CD4-positive, alpha-beta T cell treated with Interleukin-4 for 4 hours (primary cell): Measurements from ENCODE around the gene ADIRF.
"Not testable (repeated sequence)": the region's sequence is repeated elsewhere in the genome, so short reads cannot be mapped to it uniquely, and the experiment has no call there.

Experiments used
- DNase-seq: peaks from one replicate; pipeline ENCODE4 v3.0.0-alpha.2; 2020

The ADIRF gene

GRCh38 chr10:86961481-86962091, 6.7 kb upstream of the ADIRF start:
- no peak for DNase-seq

DNA sequence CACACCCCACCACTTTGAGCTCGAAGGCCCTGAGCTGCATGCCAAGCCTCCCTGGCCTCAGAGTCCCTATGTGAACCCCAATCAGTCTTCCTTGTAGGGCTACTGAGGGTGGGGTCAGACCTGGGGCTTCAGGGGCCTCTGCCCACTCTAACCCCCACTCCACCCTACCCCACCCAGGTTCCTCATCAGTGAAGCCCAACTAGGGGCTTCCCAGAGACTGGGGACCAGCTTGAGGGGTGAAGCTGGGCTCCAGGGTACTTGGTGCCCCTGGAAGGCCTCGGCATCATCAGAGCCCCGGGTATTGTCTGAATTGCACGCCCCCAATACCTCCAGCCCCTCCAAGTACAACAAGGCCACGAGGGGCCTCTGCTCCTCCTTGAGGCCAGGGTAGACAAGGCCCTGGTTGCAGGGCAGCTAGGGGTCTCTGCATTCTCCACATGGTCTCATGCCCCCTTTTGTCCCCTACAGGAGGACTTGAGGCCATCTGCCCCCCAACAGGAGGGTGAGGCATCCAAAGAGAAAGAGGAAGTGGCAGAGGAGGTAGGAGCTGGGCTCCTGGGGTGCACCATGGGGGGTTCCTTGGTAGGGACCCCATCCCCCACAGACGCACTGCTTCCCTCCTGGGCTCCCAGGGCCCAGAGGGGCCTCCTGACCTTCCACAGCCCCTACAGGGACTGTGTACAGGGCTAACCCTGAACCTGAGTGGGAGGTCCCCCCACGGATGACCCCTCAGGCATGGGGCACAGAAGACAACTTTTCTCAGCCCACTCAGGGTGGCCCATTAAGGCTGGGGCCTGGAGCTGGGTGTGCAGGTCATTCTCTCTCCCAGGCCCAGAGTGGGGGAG, 5.9 kb upstream of the ADIRF start:
- no peak for DNase-seq

GRCh38 chr10:86962981-86963310, 5.3 kb upstream of the ADIRF start:
- no peak for DNase-seq

GRCh38 chr10:86963341-86963919, 4.9 kb upstream of the ADIRF start:
- DNase-seq: no peak

DNA sequence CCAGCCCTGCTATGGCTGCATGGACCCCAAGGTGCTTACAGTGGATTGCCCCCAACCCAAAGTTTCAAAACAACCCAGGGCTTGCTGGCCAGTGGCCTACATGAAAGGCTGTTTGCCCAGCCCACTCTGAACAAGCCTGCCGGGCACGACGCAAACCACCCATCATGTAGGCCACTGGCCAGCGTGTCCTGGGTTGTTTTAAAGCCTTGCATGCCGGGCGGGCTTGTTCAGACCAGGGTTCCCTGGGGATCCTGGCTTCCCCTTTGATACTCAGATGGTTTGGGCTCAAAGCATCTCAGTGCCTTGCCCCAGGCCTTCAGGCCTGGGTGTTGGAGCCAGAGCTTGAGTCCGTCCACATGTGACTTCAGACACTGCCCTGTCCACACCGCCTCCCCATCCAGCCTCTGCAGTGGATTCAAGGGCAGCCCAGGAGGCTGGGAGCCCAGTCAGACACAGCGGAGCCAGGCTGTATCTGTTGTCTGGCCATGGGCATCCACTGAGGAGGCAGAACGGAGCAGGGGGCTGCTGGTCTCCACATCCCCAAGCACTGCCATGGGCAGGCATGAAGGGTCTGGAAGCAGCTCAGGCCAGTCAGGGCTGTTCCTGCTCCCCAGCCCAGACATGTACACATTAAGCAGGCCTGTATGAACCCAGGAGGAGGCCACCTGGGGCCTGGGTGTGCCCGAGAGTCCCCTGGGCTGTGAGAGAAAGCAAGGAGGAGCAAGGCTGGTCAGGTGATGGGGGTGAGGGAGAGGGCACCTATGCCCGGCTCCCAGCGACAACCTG, 4.0 kb upstream of the ADIRF start:
- no peak for DNase-seq

- no peak for DNase-seq
These were observed 3.5 kb upstream of the ADIRF start for GRCh38 chr10:86964847-86965190.

DNA sequence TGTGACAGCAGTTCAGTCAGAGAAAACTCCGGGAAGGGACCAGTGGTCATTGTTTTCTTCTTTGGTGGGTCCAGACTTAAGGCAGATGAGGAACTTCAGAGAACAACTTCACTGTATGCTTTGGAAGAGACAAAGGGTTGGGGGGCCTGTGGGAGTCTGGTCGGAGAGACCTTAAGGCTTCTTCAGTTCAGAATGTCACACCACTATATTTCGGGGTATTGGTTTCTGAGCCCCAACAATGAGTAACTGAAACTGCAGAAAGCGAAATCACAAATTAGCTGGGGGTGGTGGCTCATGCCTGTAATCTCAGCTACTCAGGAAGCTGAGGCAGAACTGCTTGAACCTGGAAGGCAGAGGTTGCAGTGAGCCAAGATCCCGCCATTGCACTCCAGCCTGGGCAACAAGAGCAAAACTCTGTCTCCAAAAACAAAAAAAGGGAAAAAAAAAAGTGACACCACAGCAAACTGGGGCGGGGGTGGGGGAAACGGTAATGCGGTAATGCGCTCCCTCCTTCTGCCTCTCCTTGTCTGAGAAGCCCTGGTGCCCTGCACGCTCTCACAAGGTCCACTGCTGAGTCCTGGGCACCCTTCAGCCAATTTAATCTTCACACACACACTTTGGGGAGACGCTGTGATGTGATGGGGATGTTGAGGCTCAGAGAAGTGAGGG, 2.2 kb upstream of the ADIRF start:
- no peak for DNase-seq

DNA sequence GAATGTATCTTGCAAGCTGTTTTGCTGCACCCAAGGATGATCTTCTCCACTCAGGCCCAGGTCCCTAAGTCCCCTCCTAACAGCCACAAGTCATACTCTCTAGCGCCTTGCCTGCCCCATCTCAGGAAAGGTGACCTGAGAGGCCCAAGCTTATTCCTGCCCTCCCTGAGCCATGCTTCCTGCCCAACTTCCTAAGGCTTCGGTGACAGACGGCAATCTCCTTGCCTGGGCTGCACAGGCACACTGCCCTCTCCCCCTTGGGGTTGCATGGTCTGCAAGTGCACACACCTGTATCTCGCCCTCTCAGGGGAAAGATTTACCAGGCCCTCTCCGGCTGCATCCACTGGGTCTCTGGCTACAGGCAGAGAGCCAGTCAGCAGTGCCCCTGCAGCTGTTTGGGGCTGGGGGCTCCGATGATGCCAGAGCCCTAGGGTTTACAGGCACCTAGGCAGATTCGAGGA, 771 bp upstream of the ADIRF start:
- no peak for DNase-seq

DNA sequence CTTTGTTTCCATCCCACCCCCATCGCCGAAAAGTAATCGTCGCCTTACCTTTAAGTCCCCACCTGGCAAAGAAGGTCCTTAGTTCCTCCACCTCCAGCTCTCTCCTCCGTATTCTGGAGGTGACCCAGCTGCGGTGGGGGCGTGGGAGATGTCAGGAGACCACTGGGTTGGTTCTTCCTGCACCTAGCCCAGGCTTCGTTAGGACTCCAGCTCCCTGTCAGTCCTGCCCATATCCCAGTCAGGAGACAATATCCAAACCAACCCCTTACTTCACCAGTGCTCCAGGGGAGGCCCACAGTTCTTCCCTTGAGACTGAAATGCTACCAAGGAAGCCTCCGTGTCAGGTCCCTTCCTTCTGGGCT, 693 bp downstream of the ADIRF start:
- DNase-seq: no peak

DNA sequence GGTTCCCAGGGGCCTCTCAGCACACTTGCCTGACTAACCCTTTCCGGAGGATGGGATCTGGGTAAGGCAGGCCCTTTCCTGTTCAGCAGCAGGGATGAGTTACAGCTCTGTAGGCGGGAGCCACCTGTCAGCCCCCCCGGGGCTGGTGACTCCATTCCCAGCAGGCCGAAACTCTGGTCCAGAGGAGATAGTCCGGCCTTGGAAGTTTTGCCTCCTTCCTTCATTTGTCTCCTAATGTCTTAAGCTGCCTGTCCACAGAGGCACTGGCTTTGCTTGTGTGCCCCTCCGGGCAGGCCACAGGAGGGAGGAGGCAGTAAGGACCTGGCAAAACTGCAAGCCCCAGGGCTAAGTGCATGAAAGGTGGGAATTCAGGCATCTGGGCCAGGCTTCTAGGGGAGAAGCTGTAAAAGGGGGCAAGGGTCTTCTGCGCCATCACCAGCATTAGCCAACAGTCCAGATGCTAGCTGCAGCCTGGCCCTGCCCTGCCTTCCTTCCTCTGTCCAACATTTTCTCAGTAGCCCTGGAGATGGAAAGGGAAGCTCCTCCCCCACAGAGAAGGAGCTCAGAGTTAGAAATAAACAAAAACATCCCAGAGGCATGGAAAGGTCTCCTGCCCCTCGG, 1.2 kb downstream of the ADIRF start:
- no peak for DNase-seq

DNA sequence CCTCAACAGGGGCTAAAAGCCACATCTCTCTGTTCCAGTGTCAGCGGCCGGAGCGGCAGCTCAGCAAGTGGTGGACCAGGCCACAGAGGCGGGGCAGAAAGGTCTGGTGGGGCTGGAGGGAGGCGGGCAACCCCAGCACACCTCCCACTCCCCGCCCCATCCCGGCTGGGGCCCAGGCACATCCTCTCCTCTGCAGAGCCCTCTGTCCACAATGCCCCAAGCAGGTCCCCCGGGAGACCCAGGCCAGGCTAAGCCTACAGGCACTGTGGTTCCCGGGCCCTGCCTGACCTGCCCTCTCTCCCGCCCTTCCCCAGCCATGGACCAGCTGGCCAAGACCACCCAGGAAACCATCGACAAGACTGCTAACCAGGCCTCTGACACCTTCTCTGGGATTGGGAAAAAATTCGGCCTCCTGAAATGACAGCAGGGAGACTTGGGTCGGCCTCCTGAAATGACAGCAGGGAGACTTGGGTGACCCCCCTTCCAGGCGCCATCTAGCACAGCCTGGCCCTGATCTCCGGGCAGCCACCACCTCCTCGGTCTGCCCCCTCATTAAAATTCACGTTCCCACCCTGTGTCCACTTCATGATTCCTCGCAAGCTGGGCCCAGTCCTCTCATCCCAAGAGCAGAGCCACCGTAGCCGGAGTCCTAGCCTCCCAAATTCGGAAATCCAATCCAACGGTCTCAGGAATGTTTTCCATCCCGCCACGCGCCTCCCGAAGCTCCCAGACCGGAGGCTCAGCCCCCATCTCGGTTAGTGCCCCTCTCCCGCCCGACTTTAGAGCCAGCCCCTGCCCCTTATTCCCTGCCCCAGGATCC, 2.1 kb downstream of the ADIRF start:
- DNase-seq: no peak

DNA sequence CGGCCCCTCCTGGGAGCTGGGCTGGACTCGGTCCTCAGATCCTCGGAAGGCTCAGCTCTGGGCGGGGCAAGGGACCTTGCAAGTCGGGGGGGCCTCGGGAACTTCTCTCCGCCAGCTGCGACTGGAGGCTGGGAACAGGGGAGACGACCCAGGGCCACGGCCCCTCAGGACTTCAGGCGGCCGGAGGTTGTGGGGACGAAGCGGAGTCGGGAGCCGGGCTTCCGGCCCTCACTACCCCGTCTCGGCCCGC, 2.6 kb downstream of the ADIRF start:
- DNase-seq: no peak

GRCh38 chr10:86971232-86971991, 3.1 kb downstream of the ADIRF start:
- peak; percentile 90 for DNase-seq

GRCh38 chr10:86972613-86973380, 4.5 kb downstream of the ADIRF start:
- DNase-seq: no peak

- DNase-seq: no peak
These were observed 6.2 kb downstream of the ADIRF start for GRCh38 chr10:86974484-86974883.

- DNase-seq: no peak
These were observed 8.2 kb downstream of the ADIRF start for GRCh38 chr10:86976362-86977056.

GRCh38 chr10:86978457-86978856, 10.2 kb downstream of the ADIRF start:
- DNase-seq: not testable (repeated sequence)

DNA sequence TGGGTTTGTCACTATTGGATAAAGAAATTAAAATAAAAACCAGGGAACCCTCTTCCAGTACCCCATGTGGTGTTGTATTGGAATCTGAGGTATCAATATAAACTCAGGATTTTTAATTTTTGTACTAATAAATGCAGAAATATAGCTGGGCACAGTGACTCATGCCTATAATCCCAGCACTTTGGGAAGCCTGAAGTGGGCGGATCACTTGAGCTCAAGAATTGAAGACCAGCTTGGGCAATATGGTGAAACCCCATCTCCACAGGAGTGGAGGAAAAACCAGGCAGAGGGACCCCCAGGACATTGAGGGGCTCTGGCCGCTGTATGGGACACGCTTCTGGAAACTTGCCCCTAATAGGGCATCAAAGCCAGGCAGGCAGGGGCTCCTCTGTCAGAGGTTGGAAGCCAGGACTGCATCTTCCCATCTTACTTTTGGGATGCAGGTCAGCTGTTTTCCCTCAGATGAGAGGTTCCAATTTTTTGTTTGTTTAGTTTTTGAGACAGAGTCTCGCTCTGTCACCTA, 11.1 kb downstream of the ADIRF start:
- no peak for DNase-seq

GRCh38 chr10:86979977-86980448, 11.7 kb downstream of the ADIRF start:
- no peak for DNase-seq
